GM08714 (cell line): ENCODE data around the gene FAM72D.
A peak's percentile ranks its signal among the peaks of the same experiment; 100 is the strongest.
"Not testable (repeated sequence)": the region's sequence is repeated elsewhere in the genome, so short reads cannot be mapped to it uniquely, and the experiment has no call there.

ENCODE experiments used
- H3K4me3 ChIP-seq: fragments of 200-500 bp; sonication (Bioruptor generic); 2 replicates; pipeline ENCODE4 v1.5.1; 2014; ENCODE audit warnings: mild to moderate bottlenecking, low read length, inconsistent platforms

FAM72D gene

GRCh38 chr1:145095284-145096057 is at the start of gene FAM72D, which contains the start of gene SRGAP2B:
Gene FAM72D (plus strand): TSS chr1:145095974. CDS start chr1:145096848, 874 bp downstream.
Gene SRGAP2B (minus strand): TSS chr1:145095328. CDS start chr1:145092901, 2,427 bp downstream.
- H3K4me3 ChIP-seq: peak within 1 kb of the TSS; percentile 62

DNA sequence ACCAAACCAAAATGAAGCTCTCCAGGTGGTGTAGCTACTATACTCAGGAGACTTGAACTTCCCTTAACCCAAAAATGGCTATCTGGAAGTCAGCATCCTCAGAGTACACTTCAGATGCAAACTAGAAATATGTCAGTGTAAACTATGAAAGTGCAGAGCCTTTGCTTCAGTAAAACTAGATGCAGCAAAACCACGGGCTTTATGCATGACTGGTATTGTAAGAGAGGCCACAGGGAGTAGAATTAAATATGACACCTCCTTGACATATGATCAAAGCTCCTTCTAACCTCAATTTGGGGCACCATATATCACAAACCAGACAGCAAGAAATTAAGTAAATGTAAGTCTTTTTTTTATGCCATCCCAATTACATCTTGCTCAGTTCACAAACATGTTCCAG is 48.2 kb upstream of the FAM72D start:
- not testable (repeated sequence) for H3K4me3 ChIP-seq

GRCh38 chr1:145048181-145048856 is 47.5 kb upstream of the FAM72D start:
- not testable (repeated sequence) for H3K4me3 ChIP-seq

- not testable (repeated sequence) for H3K4me3 ChIP-seq
These were observed 43.6 kb upstream of the FAM72D start for GRCh38 chr1:145052019-145052776.

GRCh38 chr1:145053428-145053827 is 42.3 kb upstream of the FAM72D start:
- not testable (repeated sequence) for H3K4me3 ChIP-seq

- H3K4me3 ChIP-seq: not testable (repeated sequence)
These were observed 40.5 kb upstream of the FAM72D start for GRCh38 chr1:145055217-145055760.

DNA sequence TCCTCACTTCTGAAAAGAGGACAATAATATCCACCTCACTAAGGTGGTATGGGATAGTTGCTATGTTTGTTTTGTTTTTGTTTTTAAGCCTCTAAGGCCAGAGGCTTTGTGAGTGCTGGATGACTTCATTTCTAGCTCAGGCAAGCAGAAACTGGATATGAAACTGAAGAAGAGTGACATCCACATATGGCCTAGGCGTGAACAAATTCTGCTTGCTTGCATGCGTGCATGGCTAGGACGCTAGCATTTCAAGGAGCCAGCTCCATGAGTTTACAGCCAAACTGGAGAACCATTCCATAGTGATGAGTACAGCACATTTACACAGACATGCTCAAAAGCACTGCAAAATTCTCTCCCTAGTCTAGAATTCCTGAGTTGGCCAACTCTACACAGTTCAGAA is 37.6 kb upstream of the FAM72D start:
- H3K4me3 ChIP-seq: not testable (repeated sequence)

- H3K4me3 ChIP-seq: not testable (repeated sequence)
These were observed 32.5 kb upstream of the FAM72D start for GRCh38 chr1:145063285-145063684.

- H3K4me3 ChIP-seq: not testable (repeated sequence)
These were observed 31.7 kb upstream of the FAM72D start for GRCh38 chr1:145063941-145064648.

DNA sequence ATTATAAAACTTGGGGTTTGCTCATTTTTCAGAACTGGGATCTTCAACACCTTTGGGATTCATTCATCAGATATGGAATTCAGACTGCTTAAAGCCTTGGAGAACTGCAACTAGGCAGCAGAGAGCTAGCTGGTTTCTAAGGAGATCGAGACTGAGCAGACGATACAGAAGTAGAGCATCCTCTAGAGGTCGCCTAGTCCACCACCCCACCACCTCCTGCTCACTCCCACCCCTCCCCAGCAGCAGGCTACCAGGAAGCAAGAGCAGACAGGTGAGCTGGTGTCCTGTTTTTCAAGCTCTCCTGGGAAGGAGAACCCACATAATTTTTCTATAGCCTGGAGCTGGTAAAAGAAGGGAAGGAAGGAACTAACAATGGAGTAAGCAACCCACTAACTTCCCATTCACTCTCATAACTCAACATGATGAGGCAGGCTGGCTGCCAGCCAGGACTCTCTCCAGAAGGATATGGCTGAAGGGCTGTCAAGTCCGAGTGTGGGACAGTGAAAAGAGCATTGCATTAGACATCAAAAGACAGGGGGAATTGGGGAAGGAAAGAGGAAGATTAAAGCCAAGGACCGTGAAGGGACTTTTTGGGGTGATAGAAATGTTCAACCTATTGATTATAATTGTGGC is 30.5 kb upstream of the FAM72D start:
- H3K4me3 ChIP-seq: not testable (repeated sequence)

DNA sequence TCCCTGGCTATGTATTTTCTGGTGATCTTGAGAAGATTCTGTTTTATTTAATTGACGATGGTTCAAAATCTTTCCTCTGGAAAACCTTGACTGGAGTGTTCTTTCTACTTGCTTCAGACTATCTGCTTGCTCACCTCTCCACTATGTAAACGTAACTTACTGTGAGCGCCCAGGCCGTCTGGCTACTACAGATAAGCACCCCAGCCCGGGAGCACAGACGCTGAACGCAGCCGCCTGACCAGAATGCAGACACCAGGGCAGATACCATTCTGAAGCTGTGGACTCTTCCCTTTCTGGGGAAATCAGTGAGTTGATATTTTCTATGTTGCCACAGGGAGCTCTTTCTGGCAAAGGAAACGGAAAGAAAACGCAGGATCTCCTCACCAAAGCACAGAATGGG is 29.3 kb upstream of the FAM72D start:
- not testable (repeated sequence) for H3K4me3 ChIP-seq

GRCh38 chr1:145071569-145071968 is 24.2 kb upstream of the FAM72D start:
- not testable (repeated sequence) for H3K4me3 ChIP-seq

DNA sequence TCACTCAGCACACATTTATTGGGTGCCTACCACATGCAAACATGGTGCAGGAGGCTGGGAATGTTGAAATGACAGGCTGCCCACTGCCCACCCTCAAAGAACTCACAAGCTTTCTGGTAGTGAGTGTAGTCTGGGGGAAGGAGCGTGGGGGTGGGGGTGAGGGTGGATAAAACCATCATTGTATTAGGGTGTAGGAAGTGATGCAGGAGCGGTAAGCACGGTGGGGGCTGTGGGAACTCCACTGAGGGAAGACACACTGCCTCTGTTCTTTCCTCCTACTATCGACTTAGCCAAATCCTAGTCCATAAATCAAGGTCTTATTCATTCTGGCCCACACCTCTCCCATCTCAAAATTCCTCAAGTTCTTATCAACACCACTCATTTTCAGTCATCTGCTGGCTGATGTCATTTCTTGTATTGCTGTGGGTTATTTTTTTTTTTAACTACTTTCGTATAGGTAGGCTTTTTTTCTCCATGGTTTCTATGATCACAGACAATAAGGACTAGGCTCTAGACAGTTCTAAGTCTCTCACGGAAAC is 21.7 kb upstream of the FAM72D start:
- H3K4me3 ChIP-seq: not testable (repeated sequence)

DNA sequence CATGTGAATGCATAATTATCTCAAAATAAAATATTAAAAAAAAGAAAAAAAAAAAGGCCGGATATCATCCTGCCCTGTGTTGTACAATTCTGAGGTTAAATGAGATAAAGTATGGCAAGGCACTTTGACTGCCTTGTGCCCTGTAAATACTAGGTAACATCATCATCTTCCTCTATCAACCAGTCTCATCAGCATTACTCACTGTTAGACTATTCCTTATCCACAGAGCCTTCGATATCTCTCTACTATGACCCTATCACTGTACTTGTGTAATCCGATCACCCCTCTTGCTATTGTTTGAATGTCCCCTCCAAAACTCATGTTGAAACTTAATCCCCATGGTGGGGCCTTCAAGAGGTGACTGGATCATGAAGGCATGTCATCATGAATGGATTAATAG is 18.9 kb upstream of the FAM72D start:
- not testable (repeated sequence) for H3K4me3 ChIP-seq

- H3K4me3 ChIP-seq: not testable (repeated sequence)
These were observed 17.6 kb upstream of the FAM72D start for GRCh38 chr1:145077872-145078786.

DNA sequence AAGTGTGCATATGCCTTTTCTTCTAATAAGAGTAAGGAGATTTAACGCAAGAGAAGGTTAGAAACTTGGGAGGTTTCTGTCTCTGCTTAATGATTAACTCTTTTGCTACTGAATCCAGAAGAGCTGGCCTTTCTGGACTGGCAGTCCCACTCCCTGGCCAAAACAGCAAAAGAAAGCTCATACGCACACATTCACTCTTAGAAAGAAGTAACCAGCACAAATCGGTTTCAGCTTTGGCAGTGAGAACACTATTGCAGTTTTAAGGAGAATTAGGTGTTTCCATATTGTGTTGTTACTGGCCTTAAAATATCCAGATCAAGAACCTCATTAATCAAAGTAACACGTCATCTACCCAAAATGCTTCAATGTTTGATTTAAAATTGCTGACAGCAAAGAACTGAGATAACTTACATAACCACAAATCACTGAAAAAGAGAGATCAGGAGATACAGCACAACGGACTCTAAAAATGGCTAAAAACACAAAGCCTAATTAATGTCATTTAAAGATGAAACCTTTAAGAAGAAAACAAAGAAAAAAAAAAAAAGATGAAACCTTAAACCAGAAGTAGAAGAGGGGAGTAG is 16.9 kb upstream of the FAM72D start:
- H3K4me3 ChIP-seq: not testable (repeated sequence)

DNA sequence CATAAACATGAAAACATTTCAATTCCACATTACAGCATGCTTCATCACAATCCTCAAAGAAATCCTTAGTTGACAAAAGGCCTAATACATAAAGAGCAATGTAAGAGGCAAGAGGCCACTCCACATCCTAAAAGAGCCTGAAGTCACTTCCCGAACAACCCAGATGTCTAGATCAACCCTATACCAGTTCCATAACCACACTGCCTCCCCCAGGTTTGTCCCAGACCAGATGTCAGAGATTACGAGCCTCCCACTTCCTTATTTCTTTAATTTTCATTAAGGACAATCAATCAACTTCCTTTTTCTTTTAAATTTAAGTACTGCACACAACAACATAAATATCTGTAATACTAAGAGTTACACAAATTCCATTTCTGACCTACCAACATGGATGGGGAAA is 16.0 kb upstream of the FAM72D start:
- H3K4me3 ChIP-seq: not testable (repeated sequence)

DNA sequence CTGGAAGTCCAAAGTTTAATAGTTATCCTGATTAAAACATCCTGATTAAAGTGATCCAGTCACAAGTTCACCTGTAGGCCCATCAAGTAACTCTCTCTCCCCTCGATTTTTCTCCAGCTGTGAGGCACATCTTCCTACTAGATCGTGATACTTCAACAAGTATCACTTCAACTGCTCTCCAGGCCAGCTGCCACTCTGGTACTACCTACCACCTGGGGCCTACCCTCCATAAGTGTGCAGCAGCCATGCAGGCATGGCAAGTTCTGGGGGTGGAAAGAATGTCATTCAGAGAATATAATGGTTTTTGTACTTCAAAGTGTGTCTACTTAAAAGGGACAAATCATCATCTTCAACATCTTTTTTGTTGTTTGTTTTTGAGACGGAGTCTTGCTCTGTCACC is 15.6 kb upstream of the FAM72D start:
- not testable (repeated sequence) for H3K4me3 ChIP-seq
